GM21576 (cell line): ENCODE measurements around the gene HOOK2.
"Not testable (repeated sequence)": the region's sequence is repeated elsewhere in the genome, so short reads cannot be mapped to it uniquely, and the experiment has no call there.

Source experiments
- ATAC-seq: cut with Tn5 transposase; IDR thresholded peaks from one replicate; pipeline ENCODE4 v1.9.1; 2021; ENCODE audit warnings: mild to moderate bottlenecking, moderate library complexity; ENCODE audit not compliant: unreplicated experiment

The HOOK2 gene

GRCh38 chr19:12723381-12723640 lies 52.0 kb downstream of the HOOK2 start:
- no peak for ATAC-seq

GRCh38 chr19:12722566-12723380 lies 52.6 kb downstream of the HOOK2 start:
- peak; percentile 71 for ATAC-seq

GRCh38 chr19:12721656-12722565 lies 53.4 kb downstream of the HOOK2 start:
- peak; percentile 28 for ATAC-seq

GRCh38 chr19:12720851-12721655 lies 54.3 kb downstream of the HOOK2 start:
- no peak for ATAC-seq

- ATAC-seq = no peak
Observed at GRCh38 chr19:12720296-12720695, 55.1 kb downstream of the HOOK2 start.

- ATAC-seq = no peak
Observed at GRCh38 chr19:12715929-12716328, 59.4 kb downstream of the HOOK2 start.

- ATAC-seq = no peak
Observed at GRCh38 chr19:12715102-12715501, 60.2 kb downstream of the HOOK2 start.

- not testable (repeated sequence) for ATAC-seq
Observed at GRCh38 chr19:12713304-12713703, 62.0 kb downstream of the HOOK2 start.
